ENCODE data around the gene ZNF280C.

The ZNF280C gene

DNA sequence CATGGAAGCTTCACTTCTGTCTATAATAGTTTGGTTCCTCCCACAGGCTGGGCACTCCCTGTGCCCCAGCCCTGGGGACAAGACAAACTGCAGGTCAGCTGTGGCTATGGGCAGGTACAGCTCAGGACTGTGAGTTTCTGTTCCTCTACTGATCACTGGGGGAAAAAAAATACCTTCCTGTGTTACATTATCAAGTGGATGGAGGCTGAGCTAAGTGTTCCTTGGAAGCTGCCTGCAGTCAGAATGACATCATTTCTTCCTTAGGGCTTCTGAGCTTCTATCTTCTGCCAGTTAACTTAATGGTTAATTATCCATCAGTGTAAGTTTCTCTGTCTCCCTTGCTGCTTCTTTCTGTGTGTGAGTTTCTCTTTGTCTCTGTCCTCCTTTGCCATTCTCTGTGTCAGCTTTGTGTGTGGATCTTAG, 92.3 kb downstream of the ZNF280C start:
- no peak for DNase-seq

DNA sequence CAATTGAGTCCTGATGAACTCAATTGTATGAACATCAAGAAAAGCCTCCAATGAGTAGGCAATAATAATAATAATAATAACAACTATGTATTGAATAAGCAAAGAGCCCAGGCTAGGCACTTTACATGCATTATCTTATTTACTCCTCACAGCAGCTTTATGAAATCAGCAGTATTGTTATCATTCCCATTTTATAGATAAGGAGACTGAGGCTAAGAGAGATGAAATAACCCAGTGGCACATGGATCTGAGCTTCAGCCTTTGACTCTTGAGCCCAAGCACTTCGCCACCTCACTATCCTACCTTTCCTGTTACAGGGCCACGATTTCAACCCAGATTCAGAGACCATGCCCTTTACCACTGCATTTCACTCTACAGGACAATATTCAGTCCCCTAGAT, 93.8 kb downstream of the ZNF280C start:
- DNase-seq: no peak

DNA sequence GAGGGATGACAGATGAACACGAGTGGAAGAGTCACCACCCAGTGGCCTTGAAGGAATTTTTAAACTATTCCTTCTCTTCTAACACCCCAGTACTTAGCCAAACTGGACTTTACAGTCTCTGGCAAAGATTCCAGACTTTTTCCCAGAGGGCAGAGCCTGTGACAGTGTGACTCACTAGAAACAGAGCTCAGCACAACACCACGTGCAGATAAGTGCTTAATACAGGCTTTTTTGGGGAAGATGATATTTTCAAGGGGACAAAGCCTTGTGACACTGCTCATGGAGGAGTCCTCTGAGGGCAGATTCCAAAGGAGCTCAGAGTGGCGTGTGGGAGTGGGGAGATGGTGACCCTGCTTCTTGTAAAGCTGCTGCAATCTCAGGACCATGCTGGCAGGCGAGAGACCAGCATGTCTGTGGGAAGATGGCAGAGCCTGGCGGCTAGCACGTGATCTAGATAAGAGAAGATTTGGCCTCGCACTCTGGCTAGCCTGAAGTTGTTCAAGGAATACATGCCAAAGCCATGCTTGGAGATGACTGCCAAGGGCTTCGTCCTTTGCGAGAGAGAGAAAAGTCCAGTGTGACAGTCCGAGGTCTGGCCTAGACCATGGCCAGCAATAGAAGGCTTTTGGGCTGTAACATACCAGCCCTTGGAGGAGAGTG, 94.5 kb downstream of the ZNF280C start:
- DNase-seq: no peak

DNA sequence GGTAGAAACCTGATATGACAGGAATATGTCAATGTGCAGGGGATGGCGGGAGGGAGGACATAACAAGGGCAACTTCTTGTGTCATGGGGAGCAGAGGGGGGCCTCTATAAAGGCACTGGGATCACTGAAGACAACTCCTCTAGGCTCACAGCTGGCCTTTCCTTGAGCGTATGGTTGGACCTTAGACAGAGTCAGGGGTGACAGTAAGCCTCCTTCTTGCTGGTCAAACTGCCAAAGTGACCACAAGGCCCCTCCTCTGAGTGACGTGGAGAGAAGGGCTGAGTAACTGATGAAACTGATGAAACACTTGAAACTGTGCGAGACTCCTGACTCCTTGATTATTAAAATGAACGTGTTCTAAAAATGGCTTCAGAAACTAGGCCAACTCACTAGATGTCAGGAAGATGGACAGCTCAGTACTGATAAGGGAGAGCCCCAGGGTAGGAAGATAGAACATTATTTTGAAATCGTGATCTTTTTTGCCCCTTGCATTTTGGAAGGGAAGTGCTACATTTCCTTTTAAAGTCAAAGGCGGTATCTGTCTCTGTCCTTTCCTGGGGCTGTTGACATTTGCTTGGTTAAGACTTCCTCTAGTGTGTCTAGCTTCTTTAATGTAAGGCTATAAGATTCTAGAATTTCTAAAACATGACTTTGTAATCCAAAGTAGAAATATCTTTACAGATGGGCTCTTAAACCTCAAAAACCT, 95.4 kb downstream of the ZNF280C start:
- DNase-seq: no peak

DNA sequence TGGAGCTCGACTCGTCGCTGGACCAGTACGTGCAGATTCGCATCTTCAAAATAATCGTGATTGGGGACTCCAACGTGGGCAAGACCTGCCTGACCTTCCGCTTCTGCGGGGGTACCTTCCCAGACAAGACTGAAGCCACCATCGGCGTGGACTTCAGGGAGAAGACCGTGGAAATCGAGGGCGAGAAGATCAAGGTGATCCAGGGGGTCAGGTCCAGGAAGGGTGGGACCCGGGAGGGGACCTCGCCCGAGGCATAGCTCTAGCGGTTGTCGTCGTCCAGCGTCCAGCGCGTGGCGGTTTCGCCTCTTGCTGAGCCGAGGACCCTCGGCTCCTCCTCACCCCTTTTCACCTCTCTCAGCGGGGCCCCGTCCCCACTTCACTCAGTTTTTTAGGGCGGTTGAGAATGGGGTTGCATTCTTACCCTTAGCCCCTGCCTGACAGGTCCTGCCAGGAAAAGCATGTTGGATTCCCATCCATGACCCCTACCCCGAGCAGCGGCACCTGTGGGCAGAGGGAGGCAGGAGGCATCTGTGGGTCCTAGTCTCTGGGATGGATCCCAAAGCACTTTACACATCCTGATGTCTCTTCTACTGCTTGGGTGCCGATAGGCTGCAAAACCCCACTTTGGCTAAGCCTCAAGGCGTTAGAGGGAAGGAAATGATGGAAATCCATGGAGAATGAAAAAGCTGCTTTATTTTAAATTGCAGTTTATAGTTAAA, 96.4 kb downstream of the ZNF280C start:
- no peak for DNase-seq

DNA sequence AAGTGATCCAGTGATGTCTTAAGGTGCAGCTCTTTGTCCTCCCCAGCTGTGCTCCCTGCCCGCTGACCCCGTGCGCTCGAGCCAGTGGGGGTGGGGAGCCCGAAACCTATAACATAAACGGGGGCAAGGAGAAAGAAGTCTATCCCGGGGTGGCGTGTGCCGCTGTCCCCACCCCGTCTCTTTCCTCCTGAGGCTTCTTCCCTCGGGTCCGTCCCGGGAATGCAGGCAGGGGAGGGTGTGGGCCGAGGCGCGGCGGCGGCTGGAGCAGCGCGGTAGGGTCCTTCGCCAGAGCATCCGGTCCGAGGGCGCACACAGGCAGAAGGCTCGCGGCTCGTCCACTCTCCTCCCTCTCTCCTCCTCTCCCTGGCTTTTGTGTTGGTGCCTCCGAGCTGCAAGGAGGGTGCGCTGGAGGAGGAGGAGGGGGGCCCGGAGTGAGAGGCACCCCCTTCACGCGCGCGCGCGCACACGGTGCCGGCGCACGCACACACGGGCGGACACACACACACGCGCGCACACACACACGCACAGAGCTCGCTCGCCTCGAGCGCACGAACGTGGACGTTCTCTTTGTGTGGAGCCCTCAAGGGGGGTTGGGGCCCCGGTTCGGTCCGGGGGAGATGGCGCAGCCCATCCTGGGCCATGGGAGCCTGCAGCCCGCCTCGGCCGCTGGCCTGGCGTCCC, 97.1 kb downstream of the ZNF280C start, which contains the start of gene RAB33A:
RAB33A (plus strand) TSS at position 517 of the 681 bp plus-strand sequence; CDS start at position 618, 101 bp downstream.
- DNase-seq: no peak

DNA sequence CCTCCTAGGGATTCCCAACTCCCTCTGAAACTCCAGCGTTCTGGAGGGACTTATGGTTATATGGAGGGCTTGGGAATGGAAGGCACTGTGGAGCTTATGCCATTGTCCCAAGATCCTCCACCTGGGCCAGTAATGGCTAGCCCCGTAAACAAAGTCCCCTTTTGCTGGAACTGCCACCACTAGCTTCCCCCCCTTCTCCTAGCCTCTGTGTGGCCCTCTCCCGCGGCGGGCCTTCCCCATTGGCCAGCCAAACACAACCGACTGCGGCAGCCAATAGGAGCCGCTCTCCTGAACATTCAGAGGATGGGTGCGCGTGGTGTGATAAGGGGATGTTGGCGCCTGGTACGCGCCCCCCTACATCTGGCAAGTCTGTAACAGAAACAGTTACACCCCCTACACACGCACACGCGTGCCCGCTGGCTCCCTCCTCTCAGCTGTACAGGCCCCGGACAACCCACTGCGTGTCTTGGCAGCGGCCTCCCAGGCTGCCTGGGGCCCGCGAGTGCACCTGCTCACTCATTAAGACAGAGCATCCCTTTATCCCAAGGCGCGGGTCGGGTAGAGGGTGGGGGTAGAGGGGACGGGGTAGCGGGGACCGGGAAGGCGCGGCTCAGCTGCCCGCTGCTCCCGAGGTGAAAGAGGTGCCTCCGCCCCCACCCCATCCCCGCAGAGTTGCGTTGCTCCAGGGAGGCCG, 97.8 kb downstream of the ZNF280C start:
- DNase-seq: peak; percentile 80

DNA sequence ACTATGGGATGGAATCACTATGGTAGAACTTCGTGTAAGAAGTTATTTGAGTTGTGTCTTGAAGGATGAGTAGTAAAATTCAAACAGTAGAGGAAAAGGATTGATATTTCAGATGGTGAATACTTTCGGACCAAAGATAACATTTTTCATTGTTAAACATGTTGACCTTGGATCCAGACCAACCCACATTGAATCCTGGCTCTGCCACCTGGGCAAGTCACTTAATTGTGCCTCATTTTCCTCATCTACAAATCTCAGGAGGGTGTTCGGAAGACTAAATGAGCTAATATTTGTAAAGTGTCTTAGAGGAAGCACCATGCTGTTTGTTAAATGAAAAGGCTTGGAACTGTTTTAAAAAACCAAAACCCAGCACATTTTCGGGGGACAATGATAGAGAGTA, 101.7 kb downstream of the ZNF280C start:
- no peak for DNase-seq

DNA sequence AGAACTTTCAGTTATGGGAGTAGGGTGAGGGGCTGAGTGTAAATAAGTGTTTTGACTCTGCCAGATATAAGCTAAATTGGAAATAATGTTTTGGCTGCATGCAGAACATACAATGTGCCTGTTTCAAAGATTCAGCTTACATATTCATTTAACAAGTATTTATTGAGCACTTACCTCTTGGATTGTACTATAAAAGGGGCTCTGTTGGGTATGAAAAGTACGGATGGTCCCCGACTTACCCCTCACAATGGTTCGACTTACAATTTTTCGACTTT, 102.3 kb downstream of the ZNF280C start:
- DNase-seq: no peak

DNA sequence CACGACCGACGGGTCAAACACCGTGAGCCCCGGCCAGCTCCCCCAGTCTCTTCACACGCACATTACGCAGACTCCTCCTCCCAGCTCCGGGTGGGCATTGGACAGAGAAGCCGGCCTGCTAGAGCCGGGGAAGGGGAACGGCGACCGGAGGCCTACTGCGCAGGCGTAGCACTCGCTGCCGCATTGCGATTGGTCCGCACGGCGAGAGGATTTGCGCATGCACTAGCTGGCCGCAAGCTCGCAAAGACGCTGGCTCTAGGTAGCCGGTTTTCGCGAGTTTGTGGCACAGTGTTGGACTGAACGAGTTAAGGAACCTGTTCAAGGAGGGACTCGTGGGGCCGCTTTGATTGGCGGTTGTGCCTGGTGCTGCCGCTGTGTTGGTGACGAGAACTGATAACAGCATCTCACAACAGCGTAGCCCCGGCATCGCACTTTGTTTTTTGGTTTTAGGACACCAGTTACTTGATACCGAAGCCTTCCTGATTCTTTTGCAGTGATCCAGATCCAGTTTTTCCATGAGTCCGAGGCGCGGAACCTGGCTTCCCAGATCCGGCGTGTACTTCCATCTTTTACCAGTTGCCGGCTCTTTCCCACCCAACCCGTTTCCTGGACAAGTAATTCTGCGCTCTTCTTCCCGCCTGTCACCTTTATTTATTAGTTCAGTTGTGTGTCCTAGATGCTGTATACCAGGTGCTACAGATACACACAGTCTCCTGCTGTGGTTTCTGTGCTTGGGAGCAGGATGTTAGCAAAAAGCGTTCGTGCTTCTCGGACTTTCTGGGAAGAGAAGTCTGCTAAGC, 102.8 kb downstream of the ZNF280C start, which contains the start of gene AIFM1:
AIFM1 (minus strand) TSS at position 139 of the 800 bp plus-strand sequence. CDS start 185 bp downstream, outside the sequence.
- DNase-seq: peak; percentile 81

DNA sequence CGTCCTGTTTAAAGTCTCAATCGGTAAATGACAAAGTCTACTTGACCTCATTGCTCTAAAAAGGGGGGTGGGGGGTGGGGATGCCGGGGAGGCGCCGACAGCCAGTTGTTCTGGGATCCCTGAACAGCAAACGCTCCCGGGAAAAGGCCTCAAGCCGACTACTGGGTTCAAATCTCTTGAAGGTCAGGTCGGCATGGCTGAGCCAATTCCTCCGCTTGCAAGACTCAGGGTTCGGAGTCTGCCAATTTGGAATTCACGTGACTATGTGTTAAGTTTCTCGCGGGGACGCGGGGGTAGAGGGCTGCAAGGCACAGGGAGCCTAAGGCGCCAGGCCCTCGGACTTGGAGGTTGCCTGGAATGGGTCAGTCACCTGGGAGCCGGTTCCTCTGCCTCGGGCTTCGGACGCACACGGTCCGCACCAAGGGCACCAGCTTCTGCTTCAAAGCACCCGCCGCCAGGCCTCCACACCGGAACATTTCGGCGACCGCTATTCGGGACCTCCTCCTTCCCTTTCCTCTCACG, 103.5 kb downstream of the ZNF280C start:
- no peak for DNase-seq

DNA sequence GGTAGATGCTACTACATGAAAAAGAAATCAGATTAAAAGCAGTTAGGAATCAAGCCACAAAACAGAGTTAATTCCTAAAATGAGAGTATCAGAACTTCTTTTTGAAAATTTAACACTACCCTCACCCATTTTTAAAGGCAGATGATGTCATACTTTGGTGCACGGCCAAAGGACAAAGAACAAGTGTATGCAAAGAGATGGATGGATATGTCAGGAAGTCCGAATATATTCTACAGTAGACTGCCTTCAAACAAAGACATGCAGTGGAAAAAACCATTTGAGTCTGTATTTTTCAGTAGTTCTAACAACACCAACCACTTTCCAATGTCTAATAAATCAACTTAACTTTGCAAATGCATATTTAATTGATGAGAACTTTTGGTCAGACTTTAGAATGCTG, 105.3 kb downstream of the ZNF280C start:
- DNase-seq: no peak

DNA sequence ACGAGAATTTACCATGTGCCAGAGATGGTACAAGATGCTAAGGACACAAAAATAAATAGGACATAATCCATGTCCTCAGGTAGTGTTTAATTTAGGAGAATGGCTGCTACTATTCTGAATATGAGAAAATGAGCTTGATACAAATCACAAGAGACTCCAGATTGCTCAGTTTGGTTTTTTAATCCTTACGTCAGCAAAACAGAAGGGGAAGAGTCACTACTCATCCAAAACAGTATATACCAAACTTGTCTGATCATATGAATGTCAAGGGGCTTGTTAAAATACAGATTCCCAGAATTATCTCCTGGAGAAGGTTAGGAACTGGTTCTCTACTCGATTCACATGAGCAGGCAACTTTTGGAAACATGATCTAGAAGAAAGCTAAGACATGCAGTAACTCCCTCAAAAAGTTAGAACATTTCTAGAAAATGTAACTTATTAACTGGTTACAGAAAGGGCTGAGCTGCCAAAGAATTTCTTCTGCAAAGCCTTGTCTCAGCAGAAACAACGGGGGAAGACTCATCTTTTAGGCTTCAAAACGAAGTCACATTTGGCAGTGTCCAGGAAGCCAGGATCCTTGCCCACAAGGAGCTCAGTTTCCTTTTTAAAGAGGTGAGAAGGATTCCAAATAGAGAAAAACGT, 106.5 kb downstream of the ZNF280C start:
- DNase-seq: no peak

DNA sequence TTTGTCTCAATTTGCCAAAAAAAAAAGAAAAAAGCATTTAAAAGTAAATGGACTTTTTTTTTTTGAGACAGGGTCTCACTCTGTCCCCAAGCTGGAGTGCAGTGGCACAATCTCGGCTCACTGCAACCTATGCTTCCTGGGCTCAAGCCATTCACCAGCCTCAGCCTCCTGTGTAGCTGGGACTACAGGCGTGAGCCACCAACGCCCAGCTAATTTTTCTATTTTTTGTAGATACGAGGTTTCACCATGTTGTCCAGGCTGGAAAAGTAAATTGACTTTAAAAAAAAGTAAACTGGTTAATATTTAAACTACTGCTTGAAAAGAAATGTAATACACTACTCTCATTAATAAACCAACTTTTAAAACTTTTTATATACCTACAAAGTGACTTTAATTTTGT, 108.9 kb downstream of the ZNF280C start:
- DNase-seq: no peak

DNA sequence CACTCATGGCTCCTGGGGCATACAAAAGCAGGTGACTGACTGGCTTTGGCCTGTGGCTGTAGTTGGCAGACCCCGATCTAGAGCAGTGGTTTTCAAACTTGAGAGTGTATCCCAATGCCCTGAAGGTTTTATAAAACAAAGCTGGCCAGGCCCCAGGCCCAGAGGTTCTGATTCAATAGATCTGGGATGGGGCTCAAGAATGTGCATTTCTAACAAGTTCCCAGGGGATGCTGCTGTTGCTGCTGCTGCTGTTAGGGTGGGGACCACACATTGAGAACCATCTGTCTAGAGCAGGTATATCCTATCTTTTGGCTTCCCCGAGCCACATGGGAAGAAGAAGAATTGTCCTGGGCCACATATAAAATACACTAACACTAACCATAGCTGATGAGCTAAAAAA, 110.4 kb downstream of the ZNF280C start:
- no peak for DNase-seq

DNA sequence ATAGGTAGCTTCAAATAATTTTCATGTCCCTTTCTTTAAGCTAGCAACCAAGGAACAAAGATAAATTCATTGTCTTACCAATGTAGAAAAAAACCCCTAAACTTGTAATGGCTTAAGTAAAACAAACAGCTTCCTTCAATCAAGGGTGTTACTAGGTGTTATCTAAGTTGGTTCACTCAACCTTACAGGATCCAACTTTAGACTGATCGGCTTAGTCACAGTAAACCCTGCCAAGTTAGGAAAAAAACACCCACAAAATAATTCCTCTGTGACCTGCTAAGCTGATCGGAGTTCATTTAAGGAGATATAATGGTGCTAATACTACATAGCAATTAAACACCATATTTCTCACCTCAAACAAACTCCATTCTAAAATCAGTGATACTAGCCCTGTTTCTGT, 113.1 kb downstream of the ZNF280C start:
- DNase-seq: no peak

Measured in NCI-H748 treated with DMSO at 0.1 percent for 48 hours (cell line).